GM12878 (cell line): Measurements from ENCODE around the gene USP4. TPM values are rescaled to one million over a fixed set of nuclear protein-coding genes. Genes with fewer than 3 reads are reported as not detected.
A peak's percentile ranks its signal among the peaks of the same experiment; 100 is the strongest.

Experiments
- CHD2 ChIP-seq: IDR thresholded peaks from 2 replicates; pipeline ENCODE4 v1.6.1; 2011; ENCODE audit warnings: low read depth, low read length, improper control_type of control experiment, borderline replicate concordance
- CREB1 ChIP-seq: IDR thresholded peaks from 2 replicates; pipeline ENCODE4 v1.6.1; 2012; ENCODE audit warnings: low read depth, mild to moderate bottlenecking, inconsistent platforms
- GATAD2B ChIP-seq: fragments of 450-650 bp; conservative IDR thresholded peaks from 2 replicates; pipeline ENCODE4 v1.6.1; 2017; ENCODE audit warnings: low read depth, mild to moderate bottlenecking, moderate library complexity
- HDAC2 ChIP-seq: fragments of 200-600 bp; sonication (generic); IDR thresholded peaks from 2 replicates; pipeline ENCODE4 v1.6.1; 2017
- IKZF1 ChIP-seq: fragments of 450-650 bp; conservative IDR thresholded peaks from 2 replicates; pipeline ENCODE4 v1.6.1; 2017; ENCODE audit warnings: antibody characterized with exemption, mild to moderate bottlenecking
- KAT2A ChIP-seq: conservative IDR thresholded peaks from 2 replicates; pipeline ENCODE4 v1.6.1; 2011; ENCODE audit warnings: low read depth, low read length; ENCODE audit not compliant: control insufficient read depth
- MTA2 ChIP-seq: fragments of 450-650 bp; IDR thresholded peaks from 2 replicates; pipeline ENCODE4 v1.6.1; 2016; ENCODE audit warnings: low read depth, mild to moderate bottlenecking, moderate library complexity
- NFIC ChIP-seq: IDR thresholded peaks from 2 replicates; pipeline ENCODE4 v1.6.1; 2012; ENCODE audit warnings: low read depth, mild to moderate bottlenecking, inconsistent platforms, low read length, moderate library complexity
- PBX3 ChIP-seq: IDR thresholded peaks from 2 replicates; pipeline ENCODE4 v1.6.1; 2011; ENCODE audit warnings: mild to moderate bottlenecking, low read depth, low read length, moderate library complexity; ENCODE audit not compliant: insufficient replicate concordance
- PRDM15 ChIP-seq: fragments of 450-650 bp; formaldehyde crosslinking; IDR thresholded peaks from 2 replicates; pipeline ENCODE4 v1.4.0; 2020; ENCODE audit warnings: mild to moderate bottlenecking, moderate library complexity
- RCOR1 ChIP-seq: conservative IDR thresholded peaks from 2 replicates; pipeline ENCODE4 v1.6.1; 2012; ENCODE audit warnings: low read depth, low read length, improper control_type of control experiment
- REST ChIP-seq: IDR thresholded peaks from 2 replicates; pipeline ENCODE4 v1.6.1; 2012; ENCODE audit warnings: mild to moderate bottlenecking, low read depth, low read length
- RFX5 ChIP-seq: IDR thresholded peaks from 2 replicates; pipeline ENCODE4 v1.6.1; 2011; ENCODE audit warnings: low read depth, low read length, improper control_type of control experiment
- SIN3A ChIP-seq: IDR thresholded peaks from 2 replicates; pipeline ENCODE4 v1.6.1; 2012; ENCODE audit warnings: low read depth, low read length, improper control_type of control experiment
- TAF1 ChIP-seq: IDR thresholded peaks from 2 replicates; pipeline ENCODE4 v1.6.1; 2011; ENCODE audit warnings: mild to moderate bottlenecking, low read depth, low read length, borderline replicate concordance
- TCF12 ChIP-seq: IDR thresholded peaks from 2 replicates; pipeline ENCODE4 v1.6.1; 2011; ENCODE audit warnings: low read depth, mild to moderate bottlenecking, low read length
- ZBED1 ChIP-seq: IDR thresholded peaks from 2 replicates; pipeline ENCODE4 v1.6.1; 2016; ENCODE audit warnings: borderline replicate concordance
- ZBTB40 ChIP-seq: fragments of 450-650 bp; IDR thresholded peaks from 2 replicates; pipeline ENCODE4 v1.6.1; 2016; ENCODE audit warnings: mild to moderate bottlenecking, moderate library complexity, borderline replicate concordance
- polyA plus RNA-seq, 11 experiments: library from polyadenylated mRNA; depleted of rRNA in 4 of 11; unstranded in 6 of 11; stranded (reverse) in 5 of 11; fragments of >200 nt; fragmentation: Nextera tagmentation in 4 of 11; fragmentation: Illumina TruSeq in 1 of 11; extraction: Ambion mirVana in 4 of 11; extraction: Trizol in 1 of 11; gene quantifications; 1 replicate in 1 of 11; 2 replicates in 10 of 11; pipeline versions ENCODE4 v1.2.1 to v1.2.3, GENCODE V29; 2011 to 2016; ENCODE audit warnings: inconsistent platforms in 2 of 11, missing spikeins in 2 of 11, low read depth in 1 of 11
- total RNA-seq, 4 experiments: library from RNA; depleted of rRNA in 3 of 4; stranded (reverse); fragments of >200 nt in 3 of 4; fragmentation: Illumina TruSeq in 1 of 4; extraction: Trizol in 1 of 4; gene quantifications; 2 replicates each; pipeline versions ENCODE4 v1.2.1 to v1.2.3, GENCODE V29; 2013 to 2021

The USP4 gene
- total and polyA plus RNA-seq, 10 of the 15 experiments (the other 5 are each of a cell fraction or from before 2014, with no cell fraction given) = 26.5 to 77.1 (median 66.0) TPM

- no peak for TF ChIP-seq PBX3
- TF ChIP-seq TAF1 = no peak
- no peak for TF ChIP-seq RFX5
- TF ChIP-seq IKZF1 = no peak
- peak; percentile 62; the same call in 1 of the 2 replicates for TF ChIP-seq TCF12
- 0 out of 2 replicates have a peak, but pooled peaks have one; percentile 35 for TF ChIP-seq NFIC
- TF ChIP-seq SIN3A = no peak
- no peak for TF ChIP-seq CREB1
- no peak for TF ChIP-seq REST
- no peak for TF ChIP-seq HDAC2
- no peak; the same call in 1 of the 2 replicates for TF ChIP-seq ZBED1
- no peak for TF ChIP-seq CHD2
- TF ChIP-seq GATAD2B = no peak; the same call in 1 of the 2 replicates
- no peak for TF ChIP-seq KAT2A
- TF ChIP-seq PRDM15 (CRISPR knock-in tag) = no peak
- TF ChIP-seq RCOR1 = no peak
- no peak for TF ChIP-seq ZBTB40
- no peak for TF ChIP-seq MTA2
Observed at GRCh38 chr3:49311283-49311682, 28.6 kb downstream of the USP4 start (continued).
